Raji (cell line): Measurements from ENCODE around the gene ALAS1.

Experiments used
- POLR2A ChIP-seq: IDR thresholded peaks from 2 replicates; pipeline ENCODE4 v1.6.1; 2011; ENCODE audit warnings: low read depth, low read length, control low read depth; ENCODE audit not compliant: insufficient read depth

ALAS1 gene

GRCh38 chr3:52197842-52198625 is at the start of gene ALAS1:
Gene ALAS1, plus strand, starts transcription at chr3:52198160. Its CDS starts 1,082 bp downstream, at chr3:52199242.
- TF ChIP-seq POLR2A = peak; percentile 95

- TF ChIP-seq POLR2A = no peak
Observed at GRCh38 chr3:52149021-52149420, 48.9 kb upstream of the ALAS1 start.

GRCh38 chr3:52149726-52150125 is 48.2 kb upstream of the ALAS1 start:
- no peak for TF ChIP-seq POLR2A

GRCh38 chr3:52150357-52150756 is 47.6 kb upstream of the ALAS1 start:
- TF ChIP-seq POLR2A = no peak

GRCh38 chr3:52150860-52151259 is 47.1 kb upstream of the ALAS1 start:
- TF ChIP-seq POLR2A = no peak

GRCh38 chr3:52153389-52154096 is 44.4 kb upstream of the ALAS1 start:
- no peak for TF ChIP-seq POLR2A

GRCh38 chr3:52154135-52155094 is 43.5 kb upstream of the ALAS1 start, which contains the start of gene POC1A:
Gene POC1A, minus strand, starts transcription at chr3:52154423. Its CDS starts 51 bp downstream, at chr3:52154372.
- TF ChIP-seq POLR2A = peak; percentile 69

- TF ChIP-seq POLR2A = no peak
Observed at GRCh38 chr3:52155912-52156311, 42.0 kb upstream of the ALAS1 start.

- no peak for TF ChIP-seq POLR2A
Observed at GRCh38 chr3:52159503-52159902, 38.5 kb upstream of the ALAS1 start.

- no peak for TF ChIP-seq POLR2A
Observed at GRCh38 chr3:52162250-52162872, 35.6 kb upstream of the ALAS1 start.

GRCh38 chr3:52167240-52167639 is 30.7 kb upstream of the ALAS1 start:
- TF ChIP-seq POLR2A = no peak

GRCh38 chr3:52171514-52172261 is 26.3 kb upstream of the ALAS1 start:
- TF ChIP-seq POLR2A = no peak

GRCh38 chr3:52172262-52172757 is 25.6 kb upstream of the ALAS1 start:
- TF ChIP-seq POLR2A = no peak

GRCh38 chr3:52173101-52173500 is 24.9 kb upstream of the ALAS1 start:
- no peak for TF ChIP-seq POLR2A

GRCh38 chr3:52174896-52175295 is 23.1 kb upstream of the ALAS1 start:
- TF ChIP-seq POLR2A = no peak
